CD4-positive, alpha-beta T cell (primary cell): Measurements from ENCODE around the gene EPS15. TPM values are rescaled to one million over a fixed set of nuclear protein-coding genes. Genes with fewer than 3 reads are reported as not detected.

Experiments used
- ATAC-seq: fragments of 200-7000 bp; cut with Tn5 transposase; one replicate; pipeline ENCODE4 v1.10.0; 2022; ENCODE audit warnings: mild to moderate bottlenecking; ENCODE audit not compliant: poor library complexity
- CTCF ChIA-PET: fragments of 350-600 bp; sonication (Branson Sonifier 250); formaldehyde crosslinking; loops from one replicate; lab custom pipeline; 2021; ENCODE audit warnings: antibody characterized with exemption, inconsistent platforms; lab: Charles Lee
- POLR2A ChIA-PET: fragments of 350-600 bp; sonication (Branson Sonifier 250); formaldehyde crosslinking; loops from one replicate; lab custom pipeline; 2021; ENCODE audit warnings: antibody characterized with exemption, inconsistent platforms; lab: Charles Lee
- DNase-seq, 14 experiments: peaks; one replicate each; pipeline ENCODE4 v3.0.0-alpha.2; 2013 to 2020; ENCODE audit warnings: mixed read lengths in 2 of 14
- H3K27ac ChIP-seq, 2 donors: one replicate each; pipeline versions ENCODE4 v1.5.1 to v1.7.0; 2013; ENCODE audit warnings: low read length in 2 of 2, low read depth in 1 of 2, mild to moderate bottlenecking in 1 of 2
- H3K27me3 ChIP-seq, 2 experiments: 1 replicate in 1 of 2; 2 replicates in 1 of 2; pipeline versions ENCODE4 v1.6.1 to v1.7.0; 2013; ENCODE audit warnings: low read length in 2 of 2, control low read depth in 1 of 2, mild to moderate bottlenecking in 1 of 2, moderate library complexity in 1 of 2; ENCODE audit not compliant: insufficient read depth in 2 of 2, control insufficient read depth in 1 of 2
- H3K36me3 ChIP-seq: one replicate; pipeline ENCODE4 v1.6.1; 2013; ENCODE audit warnings: low read length, control low read depth; ENCODE audit not compliant: insufficient read depth
- H3K4me1 ChIP-seq: one replicate; pipeline ENCODE4 v1.6.1; 2013; ENCODE audit warnings: low read length, control low read depth; ENCODE audit not compliant: insufficient read depth
- H3K4me3 ChIP-seq: one replicate; pipeline ENCODE4 v1.5.1; 2013; ENCODE audit warnings: mild to moderate bottlenecking, low read length, moderate library complexity
- H3K9me3 ChIP-seq, 2 experiments: 1 replicate in 1 of 2; 2 replicates in 1 of 2; pipeline versions ENCODE4 v1.6.1 to v1.7.0; 2013; ENCODE audit warnings: low read length in 2 of 2, mild to moderate bottlenecking in 2 of 2, control low read depth in 1 of 2, moderate library complexity in 1 of 2; ENCODE audit not compliant: control insufficient read depth in 1 of 2, insufficient read depth in 1 of 2
- H3K27ac Mint-ChIP-seq: one replicate; pipeline ENCODE4 v1.8.0; 2020; ENCODE audit warnings: mixed read lengths
- H3K27me3 Mint-ChIP-seq: one replicate; pipeline ENCODE4 v1.8.0; 2021; ENCODE audit warnings: mixed read lengths
- H3K36me3 Mint-ChIP-seq: one replicate; pipeline ENCODE4 v1.8.0; 2021; ENCODE audit warnings: low read depth, mixed read lengths
- H3K4me1 Mint-ChIP-seq: one replicate; pipeline ENCODE4 v1.8.0; 2021; ENCODE audit warnings: low read depth, mixed read lengths
- H3K4me3 Mint-ChIP-seq: one replicate; pipeline ENCODE4 v1.8.0; 2020; ENCODE audit warnings: mild to moderate bottlenecking, mixed read lengths
- H3K9me3 Mint-ChIP-seq: one replicate; pipeline ENCODE4 v1.8.0; 2020; ENCODE audit warnings: mixed read lengths
- intact Hi-C, 2 experiments: fragments of 100-400 bp; cut with DNase I in 1 of 2; cut with micrococcal nuclease in 1 of 2; formaldehyde crosslinking; loops; one replicate each; pipeline versions ENCODE4 v1.15.1 to v1.9.0; 2023 to 2025; cut with DNase I, micrococcal nuclease
- total RNA-seq, 174 experiments: library from RNA in 2 of 174; stranded (reverse) in 2 of 174; gene quantifications; one replicate each; pipeline ENCODE4 v1.2.3 and lab custom pipeline; 2021 to 2026
- TF ChIP-seq, protein P1 (sequence below): fragments of 200-600 bp; IDR thresholded peaks from one replicate; pipeline ENCODE4 v1.8.0; 2022; ENCODE audit warnings: antibody characterized with exemption, mild to moderate bottlenecking

Gene EPS15
- total RNA-seq, 2 experiments from 2014 or later, result 44.5 to 47.9 TPM

DNA sequence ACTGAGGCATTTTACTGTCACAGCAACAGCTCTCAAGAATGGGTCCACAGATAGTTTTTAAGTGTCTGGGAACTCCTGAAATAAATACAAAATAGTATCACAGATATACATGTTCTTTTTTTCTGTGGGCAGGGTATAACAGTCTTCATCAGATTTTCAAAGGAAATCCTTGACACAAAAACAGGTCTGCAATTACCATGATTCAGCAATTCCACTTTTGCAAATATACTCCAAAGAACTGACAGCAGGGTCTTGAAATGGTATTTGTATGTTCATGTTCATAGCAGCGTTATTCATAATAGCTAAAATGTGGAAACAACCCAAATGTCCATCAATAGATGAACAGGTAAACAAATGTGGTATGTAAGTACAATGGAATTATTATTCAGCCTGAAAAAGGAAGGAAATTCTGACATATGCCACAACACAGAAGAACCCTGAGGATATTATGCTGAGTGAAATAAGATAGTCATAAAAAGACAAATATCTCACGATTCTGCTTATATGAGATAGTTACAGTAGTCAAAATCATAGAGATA, 85.0 kb downstream of the EPS15 start:
- TF ChIP-seq, protein P1, sequence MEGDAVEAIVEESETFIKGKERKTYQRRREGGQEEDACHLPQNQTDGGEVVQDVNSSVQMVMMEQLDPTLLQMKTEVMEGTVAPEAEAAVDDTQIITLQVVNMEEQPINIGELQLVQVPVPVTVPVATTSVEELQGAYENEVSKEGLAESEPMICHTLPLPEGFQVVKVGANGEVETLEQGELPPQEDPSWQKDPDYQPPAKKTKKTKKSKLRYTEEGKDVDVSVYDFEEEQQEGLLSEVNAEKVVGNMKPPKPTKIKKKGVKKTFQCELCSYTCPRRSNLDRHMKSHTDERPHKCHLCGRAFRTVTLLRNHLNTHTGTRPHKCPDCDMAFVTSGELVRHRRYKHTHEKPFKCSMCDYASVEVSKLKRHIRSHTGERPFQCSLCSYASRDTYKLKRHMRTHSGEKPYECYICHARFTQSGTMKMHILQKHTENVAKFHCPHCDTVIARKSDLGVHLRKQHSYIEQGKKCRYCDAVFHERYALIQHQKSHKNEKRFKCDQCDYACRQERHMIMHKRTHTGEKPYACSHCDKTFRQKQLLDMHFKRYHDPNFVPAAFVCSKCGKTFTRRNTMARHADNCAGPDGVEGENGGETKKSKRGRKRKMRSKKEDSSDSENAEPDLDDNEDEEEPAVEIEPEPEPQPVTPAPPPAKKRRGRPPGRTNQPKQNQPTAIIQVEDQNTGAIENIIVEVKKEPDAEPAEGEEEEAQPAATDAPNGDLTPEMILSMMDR, result no peak

DNA sequence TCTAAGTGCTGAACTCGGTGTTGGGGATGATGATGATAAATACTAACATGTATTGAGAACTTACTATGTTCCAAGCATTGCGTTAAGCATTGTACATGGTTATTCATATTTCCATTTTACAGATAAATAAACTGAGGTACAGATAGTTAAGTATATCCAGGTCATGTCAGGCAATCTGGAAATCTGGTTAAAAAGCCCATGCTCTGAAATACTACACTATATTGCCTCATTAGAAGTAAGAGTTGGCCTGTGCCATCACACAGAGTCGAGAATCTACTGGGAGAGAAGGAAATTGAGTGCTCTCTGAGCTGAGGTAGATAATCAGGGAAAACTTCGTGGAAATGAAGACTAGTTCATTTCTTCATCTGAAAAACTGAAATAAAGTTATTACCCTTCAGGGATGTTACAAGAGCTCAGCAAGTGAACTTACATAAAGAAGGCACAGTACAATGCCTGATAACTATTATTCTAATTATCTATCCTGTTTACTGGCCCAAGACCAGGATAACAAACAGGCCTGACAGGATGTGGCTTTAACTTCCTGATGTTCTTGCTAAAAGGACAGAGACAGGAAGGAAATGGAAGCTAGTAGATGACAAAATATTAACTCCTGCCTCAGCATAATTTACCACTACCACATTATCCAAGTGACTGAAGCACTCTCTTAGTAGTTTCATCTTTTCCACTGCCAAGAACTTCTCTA, 85.6 kb downstream of the EPS15 start:
- H3K4me3 ChIP-seq, result no peak overlapping the region
- H3K27ac ChIP-seq, result peak overlapping the region in 1 of 2 donors; percentile 3
- H3K4me3 Mint-ChIP-seq, result peak overlapping the region; percentile 49
- peaks cover 27% of the 10 kb centered on the region for H3K36me3 ChIP-seq
- ChIA-PET CTCF (interaction anchor here (1.3 kb wide), 1 partner anchor 14 kb away, joined by 3 read pairs; no protein-coding TSS in a partner anchor), POLR2A (interaction anchor here (1.0 to 1.4 kb wide), 4 partner anchors 10 to 85 kb away, joined by 3 to 5 read pairs (median 5); partner anchors contain the start of gene EPS15)
- peaks cover 0 to 7% of the 10 kb centered on the region in 2 experiments for H3K9me3 ChIP-seq
- H3K4me1 Mint-ChIP-seq, result peaks cover 41% of the 10 kb centered on the region
- H3K36me3 Mint-ChIP-seq, result peaks cover 61% of the 10 kb centered on the region
- intact Hi-C loops, result loop anchor here (10.0 kb wide), 2 partner anchors 101 to 331 kb away; no protein-coding TSS in a partner anchor
- H3K4me1 ChIP-seq, result peaks cover 34% of the 10 kb centered on the region
- no peak for ATAC-seq
- no peaks in the 10 kb centered on the region for H3K27me3 Mint-ChIP-seq
- H3K9me3 Mint-ChIP-seq, result no peaks in the 10 kb centered on the region
- TF ChIP-seq, protein P1, result no peak
- H3K27ac Mint-ChIP-seq, result peak overlapping the region; percentile 52
- peak in 2 of 14 experiments; percentile 10 to 76 for DNase-seq
- H3K27me3 ChIP-seq, result no peaks in the 10 kb centered on the region

More for the DNA sequence above, 85.0 kb downstream of the EPS15 start:
- no peaks in the 10 kb centered on the region for H3K27me3 ChIP-seq
- H3K4me3 ChIP-seq, result no peak overlapping the region
- DNase-seq (no peak), ATAC-seq (no peak)
- H3K36me3 Mint-ChIP-seq, result peaks cover 61% of the 10 kb centered on the region
- H3K36me3 ChIP-seq, result peaks cover 24% of the 10 kb centered on the region
- peak overlapping the region; percentile 17 for H3K4me3 Mint-ChIP-seq
- peak overlapping the region in 1 of 2 donors; percentile 3 for H3K27ac ChIP-seq
- H3K27me3 Mint-ChIP-seq, result no peaks in the 10 kb centered on the region
- peaks cover 45% of the 10 kb centered on the region for H3K4me1 Mint-ChIP-seq
- POLR2A ChIA-PET, result interaction anchor here (1.0 to 1.4 kb wide), 4 partner anchors 9 to 85 kb away, joined by 3 to 5 read pairs (median 5); partner anchors contain the start of gene EPS15
- peak overlapping the region; percentile 52 for H3K27ac Mint-ChIP-seq
- intact Hi-C loops, result loop anchor here (10.0 kb wide), 2 partner anchors 101 to 331 kb away; no protein-coding TSS in a partner anchor
- H3K9me3 ChIP-seq, result peaks cover 0 to under 1% of the 10 kb centered on the region in 2 experiments
- peaks cover 34% of the 10 kb centered on the region for H3K4me1 ChIP-seq
- CTCF ChIA-PET, result interaction anchor here (1.3 kb wide), 1 partner anchor 15 kb away, joined by 3 read pairs; no protein-coding TSS in a partner anchor
- no peaks in the 10 kb centered on the region for H3K9me3 Mint-ChIP-seq

DNA sequence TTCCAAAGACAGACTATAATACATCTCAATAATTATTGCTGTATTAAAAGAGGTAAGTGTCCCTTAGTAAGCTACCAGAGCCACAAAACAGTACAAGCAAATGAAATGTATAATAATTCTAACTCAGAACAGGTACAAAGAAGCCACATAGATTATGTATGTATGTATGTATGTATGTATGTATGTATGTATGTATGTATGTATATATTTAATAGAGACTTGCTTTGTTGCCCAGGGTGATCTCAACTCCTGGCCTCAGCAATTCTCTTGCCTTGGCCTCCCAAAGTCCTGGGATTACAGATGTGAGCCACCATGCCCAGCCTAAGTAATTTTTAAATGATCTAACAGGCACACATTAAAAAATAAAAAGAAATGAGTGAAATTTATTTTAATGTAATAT, 86.9 kb downstream of the EPS15 start:
- Mint-ChIP-seq H3K27ac (no peak overlapping the region), H3K36me3 (peaks cover 68% of the 10 kb centered on the region), H3K4me1 (peaks cover 41% of the 10 kb centered on the region), H3K9me3 (peaks cover 7% of the 10 kb centered on the region), H3K4me3 (no peak overlapping the region), H3K27me3 (no peaks in the 10 kb centered on the region)
- no peak for ATAC-seq
- ChIA-PET CTCF (no interaction called here), POLR2A (no interaction called here)
- Histone ChIP-seq H3K9me3 (peaks cover 0 to 9% of the 10 kb centered on the region in 2 experiments), H3K27me3 (no peaks in the 10 kb centered on the region), H3K27ac (no peak overlapping the region), H3K36me3 (peaks cover 30% of the 10 kb centered on the region), H3K4me1 (peaks cover 34% of the 10 kb centered on the region), H3K4me3 (no peak overlapping the region)
- DNase-seq, result no peak
- TF ChIP-seq, protein P1, result no peak
- intact Hi-C loops, result loop anchor here (10.0 kb wide), 2 partner anchors 103 to 333 kb away; no protein-coding TSS in a partner anchor
